Neural crest cell (in vitro differentiated cells): ENCODE results near the gene PTPN20. TPM values are rescaled to one million over a fixed set of nuclear protein-coding genes. Genes with fewer than 3 reads are reported as not detected.

Experiments used
- DNase-seq: peaks from one replicate; pipeline ENCODE4 v3.0.0; 2021; ENCODE audit warnings: low read depth, mixed read lengths, low spot score
- H3K27ac Mint-ChIP-seq: one replicate; pipeline ENCODE4 v1.8.0; 2021; ENCODE audit warnings: mild to moderate bottlenecking, mixed read lengths; ENCODE audit not compliant: unreplicated experiment
- H3K27me3 Mint-ChIP-seq: 2 replicates; pipeline ENCODE4 v1.8.0; 2021; ENCODE audit warnings: low read depth, mild to moderate bottlenecking, mixed read lengths
- H3K36me3 Mint-ChIP-seq: 2 replicates; pipeline ENCODE4 v1.8.0; 2021; ENCODE audit warnings: low read depth, mild to moderate bottlenecking, mixed read lengths
- H3K4me1 Mint-ChIP-seq: 2 replicates; pipeline ENCODE4 v1.8.0; 2021; ENCODE audit warnings: mixed read lengths
- H3K4me3 Mint-ChIP-seq: one replicate; pipeline ENCODE4 v1.8.0; 2021; ENCODE audit warnings: mild to moderate bottlenecking, mixed read lengths
- H3K9me3 Mint-ChIP-seq: 2 replicates; pipeline ENCODE4 v1.8.0; 2021; ENCODE audit warnings: mixed read lengths
- CTCF ChIP-seq: fragments of 200-600 bp; sonication (generic); conservative IDR thresholded peaks from 2 replicates; pipeline ENCODE4 v1.5.0; 2021; ENCODE audit warnings: antibody characterized with exemption, mild to moderate bottlenecking
- total RNA-seq: library from RNA; stranded (reverse); gene quantifications from 2 replicates; pipeline ENCODE4 v1.2.1, GENCODE V29; 2021

PTPN20 gene
- total RNA-seq, 1 donor from 2014 or later, result not detected

DNA sequence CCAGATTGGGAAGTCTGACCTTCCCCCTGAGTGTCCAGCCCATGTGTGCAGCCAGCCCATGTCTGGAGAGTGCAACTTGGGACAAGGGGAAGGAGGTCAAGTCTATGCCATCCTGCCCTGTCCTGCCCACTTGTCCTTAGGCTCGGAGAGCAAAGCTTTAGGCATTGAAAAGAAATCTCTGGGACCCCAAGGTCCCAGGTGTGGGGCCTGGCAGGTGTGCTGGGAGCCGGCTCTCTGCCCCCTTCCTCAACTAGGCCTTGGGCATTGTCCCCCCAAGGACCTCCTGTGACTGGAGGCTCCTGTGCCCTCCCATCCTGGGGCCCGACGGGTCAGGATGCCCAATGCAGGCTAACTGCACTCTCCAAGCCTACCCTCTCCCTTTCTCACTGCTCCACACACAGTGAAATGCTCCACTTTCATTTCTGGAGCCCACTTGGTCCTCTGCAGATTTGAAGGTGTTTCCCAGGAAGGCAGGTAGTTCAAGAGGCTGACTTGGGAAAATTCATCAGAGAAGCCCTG, 124.7 kb downstream of the PTPN20 start:
- no peak for DNase-seq
- no peak overlapping the region for H3K4me3 Mint-ChIP-seq
- no peaks in the 10 kb centered on the region for H3K36me3 Mint-ChIP-seq
- no peak for TF ChIP-seq CTCF
- no peaks in the 10 kb centered on the region for H3K9me3 Mint-ChIP-seq
- peaks cover 3% of the 10 kb centered on the region for H3K4me1 Mint-ChIP-seq
- no peak overlapping the region for H3K27ac Mint-ChIP-seq
- H3K27me3 Mint-ChIP-seq, result no peaks in the 10 kb centered on the region

DNA sequence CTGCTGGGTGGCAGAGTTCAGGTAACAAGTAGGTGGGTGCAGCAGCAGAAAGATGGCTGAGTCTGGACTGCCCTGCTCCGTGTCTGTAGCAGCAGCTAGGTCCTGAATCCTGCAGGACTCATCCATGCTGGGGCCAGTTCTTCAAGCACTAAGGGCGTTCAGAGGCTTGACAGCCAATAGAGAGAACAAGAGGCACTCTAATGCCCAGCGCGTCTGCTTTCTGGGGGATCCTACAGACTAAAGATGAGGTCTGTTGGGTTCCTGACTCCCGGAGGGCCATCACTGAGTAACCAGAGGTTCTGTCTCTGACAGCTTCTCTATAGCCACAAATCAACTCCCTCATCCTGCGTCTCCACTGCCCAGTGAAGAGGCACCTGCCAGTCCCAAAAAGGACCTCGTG, 125.5 kb downstream of the PTPN20 start:
- Mint-ChIP-seq H3K27ac (no peak overlapping the region), H3K36me3 (no peaks in the 10 kb centered on the region), H3K27me3 (no peaks in the 10 kb centered on the region), H3K4me3 (no peak overlapping the region), H3K9me3 (no peaks in the 10 kb centered on the region), H3K4me1 (peaks cover 3% of the 10 kb centered on the region)
- TF ChIP-seq CTCF, result no peak
- DNase-seq, result no peak

- Mint-ChIP-seq H3K9me3 (no peaks in the 10 kb centered on the region), H3K27me3 (no peaks in the 10 kb centered on the region), H3K4me1 (peaks cover 3% of the 10 kb centered on the region), H3K27ac (no peak overlapping the region), H3K36me3 (no peaks in the 10 kb centered on the region), H3K4me3 (no peak overlapping the region)
- no peak for TF ChIP-seq CTCF
- no peak for DNase-seq
These were observed 126.6 kb downstream of the PTPN20 start for GRCh38 chr10:47037654-47038425.

DNA sequence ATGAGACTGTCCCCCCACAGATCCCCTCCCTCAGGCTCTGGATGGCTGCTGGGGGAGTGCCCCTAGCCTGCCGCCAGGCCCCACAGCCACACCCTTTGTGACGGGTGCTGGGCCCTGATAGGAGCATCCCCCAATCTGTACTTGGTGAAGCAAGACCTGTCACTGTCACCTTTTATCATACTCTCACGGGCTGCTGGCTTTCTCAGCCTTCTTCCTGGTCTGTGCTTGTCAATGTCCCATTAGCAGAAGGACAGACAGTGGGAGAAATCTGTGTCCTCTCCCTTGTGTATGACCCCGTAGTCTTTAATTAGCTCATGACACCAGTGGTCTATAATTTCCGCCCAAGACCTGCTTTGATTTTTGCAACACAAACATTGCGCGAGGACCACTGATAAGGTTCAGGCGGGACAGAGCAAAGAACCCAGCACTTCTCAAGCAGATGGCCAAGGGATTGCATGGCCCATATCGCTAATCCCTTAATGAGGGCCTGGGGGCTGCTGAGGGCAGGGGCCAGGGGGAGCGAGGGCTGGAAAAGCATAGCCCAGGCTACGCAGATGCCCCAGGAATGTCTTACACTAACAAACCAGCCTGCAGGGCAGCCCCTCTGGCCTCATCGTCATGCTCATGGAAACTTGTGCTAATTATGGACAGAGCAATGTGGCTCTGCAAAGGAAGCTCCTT, 127.8 kb downstream of the PTPN20 start:
- H3K36me3 Mint-ChIP-seq, result no peaks in the 10 kb centered on the region
- no peak for DNase-seq
- no peak for TF ChIP-seq CTCF
- no peaks in the 10 kb centered on the region for H3K27me3 Mint-ChIP-seq
- no peaks in the 10 kb centered on the region for H3K9me3 Mint-ChIP-seq
- H3K4me3 Mint-ChIP-seq, result no peak overlapping the region
- no peak overlapping the region for H3K27ac Mint-ChIP-seq
- peaks cover 3% of the 10 kb centered on the region for H3K4me1 Mint-ChIP-seq

GRCh38 chr10:47039562-47039913, 128.3 kb downstream of the PTPN20 start:
- Mint-ChIP-seq H3K4me3 (no peak overlapping the region), H3K9me3 (no peaks in the 10 kb centered on the region), H3K4me1 (peaks cover 3% of the 10 kb centered on the region), H3K36me3 (no peaks in the 10 kb centered on the region), H3K27ac (no peak overlapping the region), H3K27me3 (no peaks in the 10 kb centered on the region)
- DNase-seq, result no peak
- TF ChIP-seq CTCF, result no peak
